Retinal pigment epithelial cell (primary cell): ENCODE measurements around the gene YY1.
A peak's percentile ranks its signal among the peaks of the same experiment; 100 is the strongest.
"Not testable (repeated sequence)": the region's sequence is repeated elsewhere in the genome, so short reads cannot be mapped to it uniquely, and the experiment has no call there.

Experiments
- DNase-seq: peaks from one replicate; pipeline ENCODE4 v3.0.0-alpha.2; 2010; ENCODE audit warnings: low read depth
- H3K4me3 ChIP-seq: 2 replicates; pipeline ENCODE4 v1.5.1; 2011; ENCODE audit warnings: mild to moderate bottlenecking, low read length, control low read depth, moderate library complexity
- TF ChIP-seq, protein P1 (sequence below): conservative IDR thresholded peaks from 2 replicates; pipeline ENCODE4 v1.5.1; 2011; ENCODE audit warnings: low read depth, low read length, control low read depth, inconsistent platforms

YY1 gene

DNA sequence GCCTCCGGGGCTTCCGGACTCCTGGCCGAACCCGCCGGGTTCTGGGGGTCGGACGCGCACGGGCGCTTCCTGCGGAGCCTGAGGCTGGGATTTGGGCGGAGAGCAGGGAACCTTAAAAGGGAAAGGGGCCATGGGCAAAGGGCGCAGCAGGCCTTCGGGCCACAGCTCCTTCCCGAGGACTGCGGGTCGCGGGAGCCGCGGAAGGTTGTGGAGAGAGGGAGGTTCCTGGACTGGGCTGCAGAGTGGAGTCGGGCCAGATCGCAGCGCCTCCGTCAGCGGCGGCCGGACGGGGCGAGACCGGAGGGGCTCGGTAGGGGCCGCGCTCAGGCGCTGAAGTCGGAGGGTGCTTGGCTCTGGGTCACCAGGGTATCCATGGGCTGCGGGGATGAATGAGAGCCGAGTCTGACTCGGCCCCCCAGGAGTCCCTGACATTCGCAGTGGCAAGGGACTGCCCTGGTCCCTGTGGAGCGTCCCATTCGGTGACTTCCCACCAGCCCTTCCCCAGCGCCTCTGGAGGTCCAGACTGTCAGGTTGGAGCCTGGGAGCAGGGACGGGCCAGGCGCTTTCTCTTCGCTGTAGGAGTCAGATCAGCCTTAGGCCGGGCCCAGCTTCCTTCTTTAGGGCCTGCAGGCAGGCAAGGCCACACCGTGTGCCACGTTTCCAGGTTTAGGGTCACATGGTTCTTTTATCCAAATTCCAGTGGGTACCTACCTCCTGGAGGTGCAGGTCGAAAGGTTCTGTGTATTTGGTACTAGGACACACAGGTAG lies 68.2 kb downstream of the YY1 start:
- DNase-seq: no peak
- H3K4me3 ChIP-seq: peak overlapping the region; percentile 73
- TF ChIP-seq, protein P1, sequence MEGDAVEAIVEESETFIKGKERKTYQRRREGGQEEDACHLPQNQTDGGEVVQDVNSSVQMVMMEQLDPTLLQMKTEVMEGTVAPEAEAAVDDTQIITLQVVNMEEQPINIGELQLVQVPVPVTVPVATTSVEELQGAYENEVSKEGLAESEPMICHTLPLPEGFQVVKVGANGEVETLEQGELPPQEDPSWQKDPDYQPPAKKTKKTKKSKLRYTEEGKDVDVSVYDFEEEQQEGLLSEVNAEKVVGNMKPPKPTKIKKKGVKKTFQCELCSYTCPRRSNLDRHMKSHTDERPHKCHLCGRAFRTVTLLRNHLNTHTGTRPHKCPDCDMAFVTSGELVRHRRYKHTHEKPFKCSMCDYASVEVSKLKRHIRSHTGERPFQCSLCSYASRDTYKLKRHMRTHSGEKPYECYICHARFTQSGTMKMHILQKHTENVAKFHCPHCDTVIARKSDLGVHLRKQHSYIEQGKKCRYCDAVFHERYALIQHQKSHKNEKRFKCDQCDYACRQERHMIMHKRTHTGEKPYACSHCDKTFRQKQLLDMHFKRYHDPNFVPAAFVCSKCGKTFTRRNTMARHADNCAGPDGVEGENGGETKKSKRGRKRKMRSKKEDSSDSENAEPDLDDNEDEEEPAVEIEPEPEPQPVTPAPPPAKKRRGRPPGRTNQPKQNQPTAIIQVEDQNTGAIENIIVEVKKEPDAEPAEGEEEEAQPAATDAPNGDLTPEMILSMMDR: no peak

DNA sequence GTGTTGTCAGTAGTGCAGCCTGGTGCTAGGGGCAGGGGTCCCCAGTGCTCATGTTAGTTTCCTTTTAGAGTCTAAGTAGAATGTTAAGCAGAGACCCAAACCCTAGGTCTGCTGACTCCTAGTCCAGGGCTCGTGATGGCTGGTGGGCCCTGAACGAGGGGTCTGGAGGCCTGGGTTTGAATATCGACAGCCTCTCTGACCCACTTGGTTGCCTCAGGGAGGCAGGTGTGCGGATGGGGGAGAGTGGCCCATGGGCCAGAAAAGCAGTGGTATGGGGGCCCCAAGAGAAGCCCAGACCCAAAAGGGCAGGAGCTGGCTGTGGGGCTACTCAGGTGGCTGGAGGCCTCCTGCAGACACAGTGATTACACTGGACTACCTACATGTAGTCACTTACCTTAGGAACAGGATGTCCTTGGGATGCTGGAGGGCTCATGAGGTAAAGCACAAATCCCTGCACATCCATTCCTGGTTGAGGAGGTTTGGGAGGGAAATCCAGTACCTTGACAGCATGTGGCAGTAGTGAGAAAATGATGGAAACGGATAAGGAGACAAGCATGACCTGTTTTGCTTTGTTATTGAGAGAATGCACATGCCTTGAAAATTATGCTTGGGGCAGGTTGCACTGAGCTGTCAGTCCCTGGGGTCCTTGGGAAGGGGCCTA lies 69.0 kb downstream of the YY1 start:
- DNase-seq: no peak
- peak overlapping the region; percentile 73 for H3K4me3 ChIP-seq
- TF ChIP-seq, protein P1: no peak

DNA sequence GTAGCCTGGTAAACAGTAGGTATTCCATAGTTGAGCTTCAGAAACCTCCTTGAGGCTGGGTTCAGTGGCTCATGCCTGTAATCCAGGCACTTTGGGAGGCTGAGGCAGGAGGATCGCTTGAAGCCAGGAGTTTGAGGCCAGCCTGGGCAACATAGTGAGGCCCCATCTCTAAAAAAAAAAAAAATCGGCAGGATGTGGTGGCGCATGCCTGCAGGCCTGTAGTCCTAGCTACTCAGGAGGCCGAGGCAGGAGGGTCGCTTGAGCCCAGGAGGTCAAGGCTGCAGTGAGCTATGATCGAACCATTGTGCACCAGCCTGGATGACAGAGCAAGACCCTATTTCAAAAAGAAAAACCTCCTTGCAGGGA lies 69.5 kb downstream of the YY1 start:
- DNase-seq, H3K4me3 ChIP-seq: not testable (repeated sequence)

- no peak overlapping the region for H3K4me3 ChIP-seq
- TF ChIP-seq, protein P1: no peak
- DNase-seq: no peak
These were observed 70.2 kb downstream of the YY1 start for GRCh38 chr14:100309028-100309737.

GRCh38 chr14:100312110-100312876 lies 73.3 kb downstream of the YY1 start:
- DNase-seq, H3K4me3 ChIP-seq: not testable (repeated sequence)

DNA sequence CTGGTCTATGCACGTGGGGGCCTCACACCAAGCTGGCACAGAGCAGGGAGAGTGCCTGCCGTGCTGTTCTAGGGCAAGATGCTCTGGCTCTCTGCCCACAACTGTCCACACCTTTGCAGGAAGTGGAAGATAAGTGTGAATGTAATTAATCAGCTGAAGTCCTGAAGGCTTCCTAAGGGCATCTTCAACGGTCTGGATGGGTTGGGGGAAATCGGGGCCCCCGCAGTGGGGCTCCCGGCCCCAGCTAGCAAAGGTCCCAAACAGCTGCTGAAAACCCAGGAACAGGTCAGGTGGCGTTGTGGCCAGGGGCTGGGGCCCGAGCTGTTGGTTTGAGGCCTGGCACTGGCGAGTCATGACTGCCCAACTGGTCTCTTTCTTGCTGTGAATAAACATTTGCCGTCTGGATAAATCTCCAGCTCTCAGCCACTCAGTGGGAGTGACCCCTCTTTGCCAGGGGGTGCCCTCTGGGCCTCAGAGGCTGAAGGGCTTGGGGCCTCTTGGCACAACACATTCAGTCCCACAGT lies 74.0 kb downstream of the YY1 start:
- TF ChIP-seq, protein P1: no peak
- DNase-seq: no peak
- no peak overlapping the region for H3K4me3 ChIP-seq

GRCh38 chr14:100313464-100314230 lies 74.7 kb downstream of the YY1 start:
- DNase-seq: no peak
- no peak overlapping the region for H3K4me3 ChIP-seq
- TF ChIP-seq, protein P1: no peak
